GM12865 (cell line): ENCODE measurements around the gene PGLYRP3.

ENCODE experiments used
- DNase-seq: peaks from one replicate; pipeline ENCODE4 v3.0.0; 2010; ENCODE audit warnings: low read depth
- H3K4me3 ChIP-seq: 2 replicates; pipeline ENCODE4 v1.5.1; 2011; ENCODE audit warnings: mild to moderate bottlenecking, low read depth, low read length, control low read depth
- TF ChIP-seq, protein P1 (sequence below): IDR thresholded peaks from 2 replicates; pipeline ENCODE4 v1.5.1; 2011; ENCODE audit warnings: low read length, control low read depth, low read depth, inconsistent platforms; ENCODE audit not compliant: insufficient read depth; ENCODE audit errors: missing control alignments

PGLYRP3 gene

DNA sequence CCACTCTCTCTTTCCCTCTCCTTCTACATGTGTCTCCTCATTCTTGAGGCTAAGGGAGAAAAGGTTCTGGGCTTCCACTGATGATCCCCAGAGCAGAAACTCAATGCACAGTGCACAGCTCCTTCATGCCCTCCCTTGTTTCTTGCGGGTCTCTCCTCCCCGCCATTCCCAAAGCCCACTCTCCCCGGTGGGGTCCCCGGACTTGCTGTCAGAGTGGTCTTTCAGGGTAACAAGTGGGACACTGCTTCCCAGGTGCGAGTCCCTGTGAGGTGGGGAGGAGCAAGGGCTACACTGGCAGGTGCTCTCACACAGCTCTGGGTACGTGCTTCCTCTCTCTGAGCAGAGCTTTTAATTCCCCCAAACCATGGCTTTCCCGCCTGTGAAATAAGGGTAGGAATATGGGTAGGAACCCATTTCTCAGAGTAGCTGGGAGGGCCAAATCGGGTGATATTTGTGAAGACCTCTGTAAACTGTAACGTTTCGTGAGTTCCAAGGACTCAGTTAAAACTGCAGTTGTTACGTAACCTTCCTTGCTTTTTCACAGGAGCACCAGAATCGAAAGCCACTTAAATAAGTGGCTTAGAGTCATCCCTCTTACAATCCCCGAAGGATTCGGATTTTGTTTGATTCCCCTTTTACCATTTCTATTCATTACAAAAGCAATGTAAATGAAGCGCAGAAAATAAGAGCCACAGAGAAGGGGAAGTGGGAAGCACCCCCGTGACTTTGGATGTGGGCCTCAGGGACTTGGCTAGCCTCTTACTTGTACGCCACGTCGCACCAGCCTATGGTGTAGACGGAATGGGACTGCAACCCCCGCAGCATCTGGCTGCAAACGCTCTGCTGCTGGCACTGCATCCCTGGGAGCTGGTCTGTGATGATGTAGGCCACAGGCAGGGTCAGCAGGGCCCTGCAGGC lies 6.2 kb downstream of the PGLYRP3 start:
- H3K4me3 ChIP-seq: no peak overlapping the region
- TF ChIP-seq, protein P1, sequence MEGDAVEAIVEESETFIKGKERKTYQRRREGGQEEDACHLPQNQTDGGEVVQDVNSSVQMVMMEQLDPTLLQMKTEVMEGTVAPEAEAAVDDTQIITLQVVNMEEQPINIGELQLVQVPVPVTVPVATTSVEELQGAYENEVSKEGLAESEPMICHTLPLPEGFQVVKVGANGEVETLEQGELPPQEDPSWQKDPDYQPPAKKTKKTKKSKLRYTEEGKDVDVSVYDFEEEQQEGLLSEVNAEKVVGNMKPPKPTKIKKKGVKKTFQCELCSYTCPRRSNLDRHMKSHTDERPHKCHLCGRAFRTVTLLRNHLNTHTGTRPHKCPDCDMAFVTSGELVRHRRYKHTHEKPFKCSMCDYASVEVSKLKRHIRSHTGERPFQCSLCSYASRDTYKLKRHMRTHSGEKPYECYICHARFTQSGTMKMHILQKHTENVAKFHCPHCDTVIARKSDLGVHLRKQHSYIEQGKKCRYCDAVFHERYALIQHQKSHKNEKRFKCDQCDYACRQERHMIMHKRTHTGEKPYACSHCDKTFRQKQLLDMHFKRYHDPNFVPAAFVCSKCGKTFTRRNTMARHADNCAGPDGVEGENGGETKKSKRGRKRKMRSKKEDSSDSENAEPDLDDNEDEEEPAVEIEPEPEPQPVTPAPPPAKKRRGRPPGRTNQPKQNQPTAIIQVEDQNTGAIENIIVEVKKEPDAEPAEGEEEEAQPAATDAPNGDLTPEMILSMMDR: no peak
- DNase-seq: no peak

- TF ChIP-seq, protein P1: no peak
- no peak for DNase-seq
- H3K4me3 ChIP-seq: no peak overlapping the region
Observed at GRCh38 chr1:153305682-153306081, 7.1 kb downstream of the PGLYRP3 start.

- no peak overlapping the region for H3K4me3 ChIP-seq
- TF ChIP-seq, protein P1: no peak
- DNase-seq: no peak
Observed at GRCh38 chr1:153302308-153302707, 10.4 kb downstream of the PGLYRP3 start.

DNA sequence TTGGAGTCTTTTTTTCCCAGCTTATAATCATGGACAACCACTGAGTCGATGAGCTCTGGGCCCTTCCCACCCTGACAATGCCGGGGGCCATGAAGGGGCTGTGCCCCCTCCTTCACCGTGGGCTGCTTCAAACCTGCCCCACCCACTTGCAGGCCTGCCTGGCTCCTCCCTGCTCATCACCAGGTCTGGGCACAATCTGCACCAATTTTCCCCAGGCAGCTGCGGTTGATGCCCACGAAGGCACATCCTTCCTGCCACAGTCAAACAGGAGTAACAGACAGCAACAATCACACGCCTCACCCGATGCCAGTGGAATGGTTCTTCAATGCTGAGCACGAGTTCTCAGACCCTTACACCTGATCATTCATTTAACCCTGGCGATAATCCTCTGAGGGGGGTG lies 18.9 kb downstream of the PGLYRP3 start:
- TF ChIP-seq, protein P1: no peak
- H3K4me3 ChIP-seq: no peak overlapping the region
- no peak for DNase-seq

DNA sequence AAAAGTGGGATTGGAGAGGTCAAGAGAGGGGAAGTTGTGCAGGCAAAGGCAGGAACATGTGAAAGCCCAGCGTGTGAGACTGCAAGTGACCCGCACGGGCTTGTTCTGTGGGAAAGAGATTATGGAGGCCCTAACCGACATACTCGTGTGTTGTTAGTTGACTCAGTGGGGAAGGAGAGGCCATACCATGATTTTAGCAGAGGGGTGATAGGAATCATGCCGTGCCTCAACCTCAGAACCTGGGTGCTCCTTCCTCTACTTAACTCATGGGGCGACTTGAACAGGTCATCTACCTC lies 19.3 kb downstream of the PGLYRP3 start:
- TF ChIP-seq, protein P1: no peak
- no peak for DNase-seq
- no peak overlapping the region for H3K4me3 ChIP-seq

GRCh38 chr1:153292740-153293479 lies 19.8 kb downstream of the PGLYRP3 start:
- no peak for DNase-seq
- H3K4me3 ChIP-seq: no peak overlapping the region
- TF ChIP-seq, protein P1: no peak

- H3K4me3 ChIP-seq: no peak overlapping the region
- TF ChIP-seq, protein P1: no peak
- DNase-seq: no peak
Observed at GRCh38 chr1:153292185-153292584, 20.6 kb downstream of the PGLYRP3 start.
